H1 (cell line): ENCODE data around the gene DCHS1.

Source experiments
- CREB1 ChIP-seq: IDR thresholded peaks from 2 replicates; pipeline ENCODE4 v1.6.1; 2012; ENCODE audit warnings: inconsistent platforms
- EGR1 ChIP-seq: IDR thresholded peaks from 2 replicates; pipeline ENCODE4 v1.6.1; 2011; ENCODE audit warnings: low read depth, low read length, borderline replicate concordance
- EP300 ChIP-seq, 2 experiments: IDR thresholded peaks; 1 replicate in 1 of 2; 2 replicates in 1 of 2; pipeline ENCODE4 v1.6.1; 2011 to 2012; ENCODE audit warnings: low read depth in 2 of 2, low read length in 2 of 2, mild to moderate bottlenecking in 2 of 2, borderline replicate concordance in 1 of 2, inconsistent platforms in 1 of 2, moderate library complexity in 1 of 2
- EZH2 ChIP-seq: fragments of 200-600 bp; sonication (generic); IDR thresholded peaks from 2 replicates; pipeline ENCODE4 v1.7.1; 2012; ENCODE audit warnings: low read depth, mild to moderate bottlenecking, moderate library complexity, low read length, inconsistent platforms; ENCODE audit not compliant: severe bottlenecking
- HDAC2 ChIP-seq, 2 experiments: fragments of 300-600 bp in 1 of 2; sonication (generic) in 1 of 2; IDR thresholded peaks; 2 replicates each; pipeline ENCODE4 v1.6.1; 2011 to 2012; ENCODE audit warnings: low read depth in 2 of 2, low read length in 2 of 2, mild to moderate bottlenecking in 2 of 2, moderate library complexity in 2 of 2, borderline replicate concordance in 1 of 2, inconsistent platforms in 1 of 2
- JUND ChIP-seq: IDR thresholded peaks from 2 replicates; pipeline ENCODE4 v1.6.1; 2011; ENCODE audit warnings: mild to moderate bottlenecking, improper control_type of control experiment, low read length
- POLR2A ChIP-seq, 2 experiments: IDR thresholded peaks; 1 replicate in 1 of 2; 2 replicates in 1 of 2; pipeline ENCODE4 v1.6.1; 2011; ENCODE audit warnings: low read depth in 2 of 2, low read length in 2 of 2, mild to moderate bottlenecking in 2 of 2; ENCODE audit errors: control extremely low read depth in 1 of 2
- POLR2AphosphoS5 ChIP-seq: IDR thresholded peaks from 2 replicates; pipeline ENCODE4 v1.6.1; 2011; ENCODE audit warnings: low read depth, low read length
- POU5F1 ChIP-seq: IDR thresholded peaks from 2 replicates; pipeline ENCODE4 v1.6.1; 2011; ENCODE audit warnings: low read depth, mild to moderate bottlenecking, low read length, moderate library complexity
- SP1 ChIP-seq: IDR thresholded peaks from 2 replicates; pipeline ENCODE4 v1.6.1; 2011; ENCODE audit warnings: low read depth, low read length
- TCF12 ChIP-seq: IDR thresholded peaks from 2 replicates; pipeline ENCODE4 v1.6.1; 2011; ENCODE audit warnings: low read depth, mild to moderate bottlenecking, low read length
- YY1 ChIP-seq: IDR thresholded peaks from 2 replicates; pipeline ENCODE4 v1.6.1; 2011; ENCODE audit warnings: low read depth, mild to moderate bottlenecking, low read length
- TF ChIP-seq, protein P1 (sequence below), 3 experiments: IDR thresholded peaks; 1 replicate in 2 of 3; 2 replicates in 1 of 3; pipeline versions ENCODE4 v1.5.1 to v1.6.1; 2011; ENCODE audit warnings: low read length in 3 of 3, mild to moderate bottlenecking in 3 of 3, inconsistent platforms in 2 of 3, low read depth in 1 of 3, moderate library complexity in 1 of 3; ENCODE audit not compliant: insufficient read depth in 1 of 3; ENCODE audit errors: control extremely low read depth in 1 of 3

GRCh38 chr11:6646071-6646470 lies 9.5 kb downstream of the DCHS1 start:
- TF ChIP-seq, protein P1, sequence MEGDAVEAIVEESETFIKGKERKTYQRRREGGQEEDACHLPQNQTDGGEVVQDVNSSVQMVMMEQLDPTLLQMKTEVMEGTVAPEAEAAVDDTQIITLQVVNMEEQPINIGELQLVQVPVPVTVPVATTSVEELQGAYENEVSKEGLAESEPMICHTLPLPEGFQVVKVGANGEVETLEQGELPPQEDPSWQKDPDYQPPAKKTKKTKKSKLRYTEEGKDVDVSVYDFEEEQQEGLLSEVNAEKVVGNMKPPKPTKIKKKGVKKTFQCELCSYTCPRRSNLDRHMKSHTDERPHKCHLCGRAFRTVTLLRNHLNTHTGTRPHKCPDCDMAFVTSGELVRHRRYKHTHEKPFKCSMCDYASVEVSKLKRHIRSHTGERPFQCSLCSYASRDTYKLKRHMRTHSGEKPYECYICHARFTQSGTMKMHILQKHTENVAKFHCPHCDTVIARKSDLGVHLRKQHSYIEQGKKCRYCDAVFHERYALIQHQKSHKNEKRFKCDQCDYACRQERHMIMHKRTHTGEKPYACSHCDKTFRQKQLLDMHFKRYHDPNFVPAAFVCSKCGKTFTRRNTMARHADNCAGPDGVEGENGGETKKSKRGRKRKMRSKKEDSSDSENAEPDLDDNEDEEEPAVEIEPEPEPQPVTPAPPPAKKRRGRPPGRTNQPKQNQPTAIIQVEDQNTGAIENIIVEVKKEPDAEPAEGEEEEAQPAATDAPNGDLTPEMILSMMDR (IDR thresholded peaks at IDR 0.05; ENCODE audit: control extremely low read depth in 1 of 3, insufficient read depth in 1 of 3, low read depth in 1 of 3, low read length in 3 of 3) = no peak
- TF ChIP-seq EGR1 = no peak
- no peak for TF ChIP-seq POU5F1
- TF ChIP-seq EP300 (IDR thresholded peaks at IDR 0.05; ENCODE audit: borderline replicate concordance in 1 of 2, low read depth in 2 of 2, low read length in 2 of 2) = no peak
- TF ChIP-seq POLR2A (IDR thresholded peaks at IDR 0.05; ENCODE audit: control extremely low read depth in 1 of 2, low read depth in 2 of 2, low read length in 2 of 2) = no peak
- no peak for TF ChIP-seq CREB1
- no peak for TF ChIP-seq HDAC2 (IDR thresholded peaks at IDR 0.05; ENCODE audit: borderline replicate concordance in 1 of 2, low read depth in 2 of 2, low read length in 2 of 2)
- no peak for TF ChIP-seq POLR2AphosphoS5
- TF ChIP-seq EZH2 = no peak
- TF ChIP-seq YY1 = no peak
- TF ChIP-seq SP1 = no peak
- no peak for TF ChIP-seq JUND
- TF ChIP-seq TCF12 = no peak
